ENCODE data around the gene DEPDC1B. TPM values are rescaled to one million over a fixed set of nuclear protein-coding genes. Genes with fewer than 3 reads are reported as not detected.
"Not testable (repeated sequence)": the region's sequence is repeated elsewhere in the genome, so short reads cannot be mapped to it uniquely, and the experiment has no call there.

Gene DEPDC1B
- total RNA-seq, 1 donor from 2014 or later: 0.30 TPM

DNA sequence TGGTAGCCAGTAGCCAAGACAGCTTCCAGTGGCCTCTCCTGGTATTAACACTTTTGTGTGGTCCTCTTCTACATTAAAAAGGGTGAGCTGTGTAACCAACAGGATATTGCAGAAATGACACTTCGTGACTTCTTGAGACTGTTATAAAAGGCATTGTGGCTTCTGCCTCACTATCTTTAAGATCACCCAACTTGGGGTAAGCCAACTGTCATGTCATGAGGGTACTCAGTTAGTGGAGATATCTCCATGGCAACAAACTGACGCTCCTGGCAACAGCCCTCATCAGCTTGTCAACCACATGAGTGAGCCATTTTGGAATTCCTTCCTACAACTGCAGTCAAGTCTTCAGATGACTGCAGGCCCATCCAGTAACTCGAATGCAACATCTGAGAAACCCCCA lies 121.7 kb downstream of the DEPDC1B start:
- H3K27ac ChIP-seq (replicated peaks): no peak overlapping the region

DNA sequence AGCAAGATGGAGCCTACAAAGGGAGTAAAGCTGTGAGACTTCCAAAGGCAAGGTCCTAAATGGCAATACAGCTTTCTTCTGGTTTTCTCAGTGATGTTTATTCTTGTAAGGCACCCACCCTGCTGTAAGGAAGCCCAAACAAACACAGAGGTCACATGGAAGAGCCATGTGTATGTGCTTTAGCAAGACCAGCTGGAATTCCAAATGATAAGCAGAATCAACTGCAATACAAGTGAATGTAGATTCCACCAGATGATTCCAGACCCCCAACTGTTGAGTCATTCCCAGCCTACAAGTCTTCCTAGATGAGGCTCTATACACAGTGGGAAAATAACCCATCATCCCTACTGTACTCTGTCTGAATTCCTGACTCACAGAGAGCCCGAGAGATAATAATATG lies 122.8 kb downstream of the DEPDC1B start:
- DNase-seq: no peak
- no peak overlapping the region for H3K4me3 ChIP-seq
- no peak for TF ChIP-seq CTCF (IDR thresholded peaks at IDR 0.05; ENCODE audit: borderline replicate concordance)
- H3K4me1 ChIP-seq: no peaks in the 10 kb centered on the region
- intact Hi-C loops (cut with micrococcal nuclease): no loop called here
- H3K27me3 ChIP-seq (ENCODE audit: low read depth): no peaks in the 10 kb centered on the region
- H3K9me3 ChIP-seq (replicated peaks): peaks cover 25% of the 10 kb centered on the region
- H3K27ac ChIP-seq (replicated peaks): no peak overlapping the region
- no peaks in the 10 kb centered on the region for H3K36me3 ChIP-seq

More for the DNA sequence above, 121.7 kb downstream of the DEPDC1B start:
- intact Hi-C loops (cut with micrococcal nuclease): no loop called here
- H3K9me3 ChIP-seq (replicated peaks): peaks cover 26% of the 10 kb centered on the region
- H3K27me3 ChIP-seq (ENCODE audit: low read depth): no peaks in the 10 kb centered on the region
- no peaks in the 10 kb centered on the region for H3K4me1 ChIP-seq
- DNase-seq: no peak
- no peak overlapping the region for H3K4me3 ChIP-seq
- TF ChIP-seq CTCF (IDR thresholded peaks at IDR 0.05; ENCODE audit: borderline replicate concordance): no peak
- H3K36me3 ChIP-seq: no peaks in the 10 kb centered on the region

GRCh38 chr5:60576425-60576824 lies 123.5 kb downstream of the DEPDC1B start:
- H3K9me3 ChIP-seq (replicated peaks): peaks cover 19% of the 10 kb centered on the region
- H3K27me3 ChIP-seq (ENCODE audit: low read depth): no peaks in the 10 kb centered on the region
- intact Hi-C loops (cut with micrococcal nuclease): no loop called here
- no peaks in the 10 kb centered on the region for H3K4me1 ChIP-seq
- no peak overlapping the region for H3K4me3 ChIP-seq
- H3K27ac ChIP-seq (replicated peaks): no peak overlapping the region
- no peak for TF ChIP-seq CTCF (IDR thresholded peaks at IDR 0.05; ENCODE audit: borderline replicate concordance)
- DNase-seq: no peak
- no peaks in the 10 kb centered on the region for H3K36me3 ChIP-seq

GRCh38 chr5:60568646-60569045 lies 131.3 kb downstream of the DEPDC1B start:
- TF ChIP-seq CTCF (IDR thresholded peaks at IDR 0.05; ENCODE audit: borderline replicate concordance): no peak
- H3K9me3 ChIP-seq (replicated peaks): peaks cover 25% of the 10 kb centered on the region
- no peak for DNase-seq

GRCh38 chr5:60563696-60564324 lies 136.2 kb downstream of the DEPDC1B start:
- DNase-seq: no peak
- intact Hi-C loops (cut with micrococcal nuclease): no loop called here
- H3K27me3 ChIP-seq (ENCODE audit: low read depth): no peaks in the 10 kb centered on the region

More at GRCh38 chr5:60568646-60569045, 131.3 kb downstream of the DEPDC1B start:
- intact Hi-C loops (cut with micrococcal nuclease): no loop called here
- Histone ChIP-seq H3K4me3 (no peak overlapping the region), H3K36me3 (no peaks in the 10 kb centered on the region), H3K27ac (replicated peaks) (no peak overlapping the region), H3K27me3 (ENCODE audit: low read depth) (no peaks in the 10 kb centered on the region), H3K4me1 (no peaks in the 10 kb centered on the region)

GRCh38 chr5:60553291-60553690 lies 146.7 kb downstream of the DEPDC1B start:
- H3K27me3 ChIP-seq (ENCODE audit: low read depth); intact Hi-C loops (cut with micrococcal nuclease); H3K9me3 ChIP-seq (replicated peaks); H3K4me3 ChIP-seq; H3K36me3 ChIP-seq; H3K4me1 ChIP-seq; DNase-seq; H3K27ac ChIP-seq (replicated peaks): not testable (repeated sequence)

More at GRCh38 chr5:60563696-60564324, 136.2 kb downstream of the DEPDC1B start:
- no peaks in the 10 kb centered on the region for H3K36me3 ChIP-seq
- H3K9me3 ChIP-seq (replicated peaks): peaks cover 28% of the 10 kb centered on the region
- H3K27ac ChIP-seq (replicated peaks): no peak overlapping the region
- H3K4me3 ChIP-seq: no peak overlapping the region
- no peak for TF ChIP-seq CTCF (IDR thresholded peaks at IDR 0.05; ENCODE audit: borderline replicate concordance)
- no peaks in the 10 kb centered on the region for H3K4me1 ChIP-seq

Data from left ventricle myocardium inferior (tissue), 1 donor.